Cortex of kidney (tissue), 1 donor: ENCODE data around the gene SAE1.
"Not testable (repeated sequence)": the region's sequence is repeated elsewhere in the genome, so short reads cannot be mapped to it uniquely, and the experiment has no call there.

Experiments used
- DNase-seq: peaks from one replicate; lab custom pipeline; 2025; lab: John Stamatoyannopoulos, UW

The SAE1 gene

DNA sequence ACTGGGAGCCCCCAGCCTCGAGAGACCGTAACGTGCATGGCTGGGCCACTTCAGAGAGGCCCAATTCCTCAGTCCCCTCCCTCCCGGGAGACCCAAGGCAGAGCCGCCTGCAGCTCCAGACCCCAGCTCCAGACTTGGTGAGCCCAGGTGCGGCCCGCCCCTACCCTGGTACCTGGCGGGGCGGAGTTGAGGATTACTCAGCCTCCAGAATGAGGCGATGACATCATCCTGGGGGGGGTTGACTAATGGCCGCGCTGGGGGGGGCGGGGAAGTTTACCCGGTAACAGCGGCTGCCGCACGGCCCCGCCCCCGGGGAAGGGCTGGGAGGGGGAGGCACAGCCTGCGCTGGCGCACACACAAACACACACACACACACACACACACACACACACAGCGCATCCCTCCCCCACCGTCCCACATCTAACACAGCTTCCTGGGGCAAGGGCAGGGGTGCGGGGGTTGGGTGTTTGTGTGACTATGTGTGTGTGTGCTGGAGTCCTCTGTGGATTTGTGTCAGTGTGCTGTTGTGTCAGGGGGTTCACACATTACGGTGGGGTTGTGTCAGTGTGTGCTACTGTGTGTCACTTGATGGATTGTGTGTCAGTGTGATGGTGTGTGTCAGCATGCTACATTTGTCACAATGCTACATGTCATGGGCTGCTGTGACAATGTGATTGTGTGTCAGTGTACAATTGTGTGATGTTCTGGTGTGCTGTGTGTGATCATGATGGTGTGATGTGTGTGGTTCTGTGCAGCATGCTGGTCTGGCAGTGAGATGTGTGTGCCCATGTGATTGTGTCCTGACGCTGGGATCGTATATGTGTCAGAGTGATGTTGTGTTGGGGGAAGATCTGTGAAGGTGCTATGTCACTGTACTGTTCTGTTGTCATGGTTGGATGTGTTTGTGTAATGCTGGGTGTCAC lies 110.6 kb downstream of the SAE1 start:
- DNase-seq = no peak

DNA sequence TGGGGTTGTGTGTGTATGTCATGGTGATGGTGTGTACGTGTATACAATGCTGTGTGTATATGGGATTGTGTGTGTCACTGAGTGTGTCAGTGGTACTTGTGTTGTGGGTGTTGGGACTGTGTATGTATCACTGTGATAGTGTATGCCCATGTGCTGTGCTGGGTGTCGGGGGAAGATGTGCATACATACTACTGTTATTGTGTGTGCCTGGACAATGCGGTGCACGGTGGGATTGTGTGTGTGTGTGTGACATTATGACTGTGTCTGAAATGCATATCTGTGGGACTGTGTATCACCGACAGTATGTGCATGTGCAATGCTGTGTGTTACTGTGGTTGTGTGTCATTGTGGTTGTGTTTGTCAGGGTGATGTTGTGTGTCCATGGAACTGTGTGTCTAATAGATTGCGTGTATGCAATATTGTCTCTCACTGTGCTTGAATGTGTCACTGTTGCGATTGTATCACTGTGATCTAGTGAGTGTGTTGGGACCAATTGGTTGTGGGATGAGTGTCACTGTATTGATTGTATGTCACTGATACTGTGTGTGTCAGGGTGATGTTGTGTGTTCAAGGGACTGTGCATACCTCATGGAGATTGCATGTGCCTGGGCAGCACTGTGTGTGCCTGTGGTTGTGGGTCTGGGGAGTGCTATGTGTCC lies 111.4 kb downstream of the SAE1 start:
- DNase-seq = no peak

DNA sequence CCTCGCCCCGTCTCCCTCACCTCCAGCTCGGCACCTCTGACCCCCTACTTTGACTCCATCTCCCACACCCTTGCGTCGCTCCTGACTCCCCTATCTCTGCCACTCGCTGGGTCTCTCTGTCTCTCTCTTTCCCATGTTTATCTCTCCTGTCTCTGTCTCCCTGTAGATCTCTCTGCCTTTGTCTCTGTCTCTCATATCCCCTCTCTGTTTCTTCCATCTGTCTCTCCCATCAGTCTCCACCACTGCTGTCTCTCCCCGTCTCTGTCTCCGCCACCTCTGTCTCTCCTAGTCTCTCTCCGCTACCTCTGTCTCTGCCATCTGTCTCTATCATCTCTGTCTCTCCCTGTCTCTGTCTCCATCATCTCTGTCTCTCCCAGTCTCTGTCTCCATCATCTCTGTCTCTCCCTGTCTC lies 112.7 kb downstream of the SAE1 start:
- no peak for DNase-seq

DNA sequence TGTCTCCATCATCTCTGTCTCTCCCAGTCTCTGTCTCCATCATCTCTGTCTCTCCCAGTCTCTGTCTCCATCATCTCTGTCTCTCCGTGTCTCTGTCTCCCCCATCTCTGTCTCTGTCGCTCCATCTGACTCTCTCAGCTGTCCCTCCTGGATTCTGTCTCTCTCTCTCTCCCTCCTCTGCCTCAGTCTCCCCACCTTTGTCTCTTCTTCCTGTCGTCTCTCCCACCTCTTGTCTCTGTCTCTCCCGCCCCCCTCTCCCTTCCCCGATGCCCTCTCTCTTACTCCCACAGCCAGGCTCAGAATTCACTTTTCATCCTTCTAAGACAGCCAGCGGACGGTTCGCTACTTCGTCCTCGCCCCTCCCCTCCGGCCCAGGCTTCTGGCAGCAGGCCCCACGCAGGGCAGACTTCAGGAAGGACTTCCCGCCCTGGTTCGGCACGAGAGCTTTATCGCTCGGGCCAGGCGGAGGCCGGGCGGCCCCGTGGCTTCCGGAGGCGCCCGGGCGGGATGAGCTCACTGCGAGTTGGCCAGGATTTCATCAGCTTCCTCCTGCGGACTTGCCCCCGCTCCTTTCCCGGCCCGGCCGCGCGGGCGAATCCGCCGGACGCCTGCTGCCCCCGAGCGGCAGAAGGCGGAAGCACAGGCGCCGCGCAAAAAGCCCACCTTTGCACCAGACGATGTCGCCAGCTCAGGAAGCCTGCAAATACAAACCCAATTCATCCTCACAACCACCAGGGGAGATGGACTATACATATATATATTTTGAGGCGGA lies 113.3 kb downstream of the SAE1 start:
- no peak for DNase-seq

DNA sequence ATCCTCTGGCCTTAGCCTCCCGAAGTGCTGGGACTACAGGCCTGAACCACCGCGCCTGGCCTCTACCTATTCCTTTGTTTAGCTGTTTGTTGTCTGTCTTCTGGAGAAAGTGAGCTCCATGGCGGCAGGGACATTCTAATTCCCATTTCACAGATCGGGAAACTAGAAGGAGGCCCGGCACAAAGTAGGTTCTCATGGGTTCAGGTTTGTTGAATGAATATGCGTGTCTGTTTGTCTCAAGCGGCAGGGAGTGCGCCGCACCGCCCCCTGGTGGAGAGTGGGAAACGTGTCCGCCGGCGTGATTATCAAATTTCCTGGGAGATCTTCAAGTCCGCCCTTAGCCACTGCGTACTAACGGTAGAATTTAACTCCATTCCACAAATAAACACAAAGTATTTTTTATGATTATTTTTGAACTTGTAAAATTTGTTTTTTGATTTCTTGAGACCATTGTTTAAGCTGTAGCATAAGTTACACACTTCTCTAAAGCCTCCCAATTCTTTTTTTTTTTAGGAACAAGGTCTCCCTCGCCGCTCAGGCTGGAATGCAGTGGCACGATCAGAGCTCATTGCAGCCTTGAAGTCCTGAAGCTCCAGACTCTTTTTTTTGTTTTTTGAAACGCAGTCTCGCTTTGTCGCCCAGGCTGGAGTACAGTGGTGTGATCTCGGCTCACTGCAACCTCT lies 116.8 kb downstream of the SAE1 start:
- no peak for DNase-seq

DNA sequence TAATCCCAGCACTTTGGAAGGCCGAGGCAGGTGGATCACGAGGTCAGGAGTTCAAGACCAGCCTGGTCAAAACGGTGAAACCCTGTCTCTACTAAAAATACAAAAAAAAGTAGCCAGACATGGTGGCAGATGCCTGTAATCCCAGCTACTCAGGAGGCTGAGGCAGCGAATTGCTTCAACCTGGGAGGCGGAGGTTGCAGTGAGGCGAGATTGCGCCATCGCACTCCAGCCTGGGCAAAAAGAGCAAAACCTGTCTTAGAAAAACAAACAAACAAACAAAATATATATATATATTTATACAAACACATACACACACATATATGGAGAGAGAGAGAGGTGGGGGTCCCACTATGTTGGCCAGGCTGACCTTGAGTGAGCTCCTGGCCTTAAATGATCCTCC lies 122.4 kb downstream of the SAE1 start:
- not testable (repeated sequence) for DNase-seq

DNA sequence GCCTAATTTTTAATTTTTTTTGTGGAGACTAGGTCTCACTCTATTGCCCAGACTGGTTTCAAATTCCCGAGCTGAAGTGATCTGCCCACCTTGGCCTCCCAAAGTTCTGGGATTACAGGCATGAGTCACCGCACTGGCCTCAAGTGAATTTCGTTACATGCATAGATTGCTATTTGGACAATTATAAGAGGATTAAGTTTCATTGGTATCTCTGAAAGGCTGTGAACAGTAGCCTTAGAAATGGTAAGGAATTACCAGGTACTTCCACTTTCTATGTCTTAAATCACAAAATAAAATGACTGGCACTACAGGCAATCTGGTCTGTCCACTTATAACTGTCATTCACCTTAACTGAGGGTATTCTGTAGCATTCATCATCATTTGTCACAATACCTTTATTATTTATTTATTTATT lies 122.8 kb downstream of the SAE1 start:
- DNase-seq = no peak

DNA sequence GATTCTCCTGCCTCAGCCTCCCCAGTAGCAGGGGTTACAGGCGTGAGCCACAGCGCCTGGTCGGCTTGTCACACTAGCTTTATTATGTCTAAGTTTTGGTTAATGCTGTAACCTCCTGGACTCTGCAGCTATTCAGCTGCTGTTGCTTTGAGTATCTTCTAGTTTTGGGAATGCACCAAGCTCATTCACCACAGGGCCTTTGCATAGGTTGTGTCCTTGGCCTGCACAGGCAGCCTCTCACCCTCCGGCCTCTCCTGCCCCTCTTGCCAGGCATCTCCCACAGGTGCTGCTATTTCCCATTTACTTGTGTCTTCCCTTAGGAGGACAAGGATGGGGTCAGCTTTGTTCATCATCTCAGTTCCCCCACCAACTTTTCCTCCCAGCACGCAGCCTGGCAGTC lies 123.3 kb downstream of the SAE1 start:
- no peak for DNase-seq

DNA sequence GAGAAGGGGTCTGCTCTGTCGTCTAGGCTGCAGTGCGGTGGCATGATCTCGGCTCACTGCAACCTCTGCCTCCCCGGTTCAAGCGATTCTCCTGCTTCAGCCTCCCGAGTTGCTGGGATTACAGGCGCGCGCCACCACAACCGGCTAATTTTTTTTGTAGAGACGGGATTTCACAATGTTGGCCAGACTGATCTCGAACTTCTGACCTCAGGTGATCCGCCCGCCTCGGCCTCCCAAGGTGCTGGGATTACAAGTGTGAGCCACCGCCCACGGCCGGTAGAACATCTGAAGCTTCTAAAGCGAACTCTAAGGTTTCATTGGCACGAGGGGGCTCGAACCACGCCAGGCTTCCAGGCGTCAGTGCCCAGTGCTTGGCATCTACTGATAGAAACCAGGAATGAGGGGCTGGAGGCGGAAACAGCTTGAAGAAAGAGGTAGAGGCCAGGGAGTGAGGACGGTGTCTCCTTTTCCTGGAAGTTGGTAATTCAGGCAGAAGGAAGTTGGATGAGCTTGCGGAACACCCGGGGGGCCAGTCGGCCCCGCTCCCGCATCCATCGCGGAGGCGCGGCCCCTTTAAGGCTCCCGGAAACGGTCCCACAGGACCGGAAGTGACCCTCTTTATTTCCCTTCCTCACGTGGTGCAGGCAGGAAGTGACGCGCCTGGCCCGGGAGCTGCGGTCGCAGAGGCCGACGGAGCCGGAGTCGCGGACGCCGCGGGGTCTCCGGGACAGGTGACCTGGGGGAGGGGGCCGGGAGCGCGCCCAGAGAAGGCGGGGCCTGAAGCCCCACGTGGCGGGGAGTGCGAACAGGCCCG lies 125.5 kb downstream of the SAE1 start, which contains the start of gene CCDC9:
Gene CCDC9 (plus strand): TSS at position 647 of the 814 bp plus-strand sequence. CDS start 1,876 bp downstream, outside the sequence.
- DNase-seq = no peak

DNA sequence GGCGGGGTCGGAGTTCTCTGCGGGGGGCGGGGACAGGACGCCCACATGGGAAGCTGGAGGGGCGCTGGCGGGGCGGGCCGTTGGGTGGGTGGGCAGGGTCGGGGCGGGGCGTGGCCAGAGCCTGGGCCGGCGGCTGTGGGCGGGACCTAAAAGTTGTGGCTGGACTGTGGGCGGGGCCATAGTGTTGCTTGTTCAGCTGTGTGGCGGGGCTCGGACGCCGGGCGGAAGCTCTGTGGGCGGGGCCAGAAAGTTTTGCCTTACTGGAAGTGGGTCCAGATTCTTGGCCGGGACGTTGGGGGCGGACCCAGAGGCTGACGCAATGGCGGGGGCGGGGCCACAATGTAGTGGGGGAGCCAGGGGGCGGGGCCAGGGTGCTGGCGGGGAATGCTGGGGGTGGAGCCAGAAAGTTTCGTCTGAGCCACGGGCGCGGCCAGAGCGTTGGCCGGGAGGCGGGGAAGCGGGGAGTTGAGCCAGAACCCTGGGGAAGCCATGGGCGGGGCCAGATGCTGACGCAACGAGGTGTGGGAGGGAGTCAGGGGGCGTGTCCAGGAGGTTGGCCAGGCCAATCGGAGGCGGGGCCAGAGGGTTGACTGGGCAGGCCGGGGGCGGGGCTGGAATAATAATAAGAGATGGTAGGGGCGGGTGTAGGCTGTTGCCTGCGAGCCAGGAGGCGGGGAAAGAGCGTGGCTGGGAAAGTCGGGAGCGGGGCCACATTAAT lies 126.2 kb downstream of the SAE1 start:
- peak; percentile 72 for DNase-seq

DNA sequence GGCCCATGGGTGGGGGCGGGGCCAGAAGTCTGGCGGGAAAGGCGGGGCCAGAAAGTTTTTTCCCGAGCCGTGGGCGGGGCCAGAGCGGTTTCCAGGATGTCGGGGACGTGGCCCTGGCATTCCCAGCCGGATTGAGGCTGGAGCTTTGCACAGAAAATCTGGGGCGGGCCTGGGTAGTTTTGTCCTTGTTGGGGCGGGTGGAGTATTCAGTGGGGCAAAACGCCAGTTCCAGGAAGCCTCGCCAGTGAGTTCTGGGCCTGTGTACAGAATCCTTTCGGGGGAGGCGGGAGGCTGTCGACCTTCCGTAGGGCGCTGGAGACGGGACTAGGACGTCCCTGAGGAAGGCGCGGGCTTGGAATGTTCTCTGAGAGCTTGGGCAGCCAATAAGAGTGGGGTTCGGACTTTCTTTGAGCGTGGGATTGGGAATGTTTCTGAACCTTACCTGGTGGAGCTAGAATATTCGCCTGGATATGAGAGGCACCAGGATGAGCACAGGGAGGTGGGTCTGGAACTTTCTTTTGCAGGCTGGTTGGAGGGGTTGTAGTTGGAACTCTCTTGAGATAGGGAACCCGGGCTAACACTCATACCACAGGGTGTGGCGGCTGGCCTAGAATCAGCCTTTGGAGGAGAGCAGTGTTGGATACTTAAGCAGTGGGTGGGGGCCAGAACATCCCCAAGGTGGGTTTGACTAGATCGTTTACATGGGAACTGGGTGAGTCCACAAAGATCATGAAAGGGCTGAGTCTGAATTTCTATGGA lies 127.0 kb downstream of the SAE1 start:
- DNase-seq = no peak

DNA sequence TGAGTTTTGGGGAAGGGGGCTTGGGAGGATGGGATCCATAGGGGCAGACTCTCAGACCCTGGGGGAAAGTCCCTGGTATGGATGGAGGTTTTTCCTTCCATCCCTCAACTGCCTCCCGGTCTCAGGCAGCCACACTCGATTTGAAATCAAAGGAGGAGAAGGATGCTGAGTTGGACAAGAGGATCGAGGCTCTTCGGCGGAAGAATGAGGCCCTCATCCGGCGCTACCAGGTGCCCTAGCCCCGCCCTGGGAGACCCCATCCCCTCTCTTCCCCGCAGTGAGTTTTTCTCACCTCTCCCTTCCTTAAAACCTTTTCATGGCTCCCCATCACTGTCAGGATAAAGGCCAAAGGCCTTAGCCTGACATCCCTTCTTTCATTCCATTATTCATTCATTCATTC lies 127.8 kb downstream of the SAE1 start:
- no peak for DNase-seq

DNA sequence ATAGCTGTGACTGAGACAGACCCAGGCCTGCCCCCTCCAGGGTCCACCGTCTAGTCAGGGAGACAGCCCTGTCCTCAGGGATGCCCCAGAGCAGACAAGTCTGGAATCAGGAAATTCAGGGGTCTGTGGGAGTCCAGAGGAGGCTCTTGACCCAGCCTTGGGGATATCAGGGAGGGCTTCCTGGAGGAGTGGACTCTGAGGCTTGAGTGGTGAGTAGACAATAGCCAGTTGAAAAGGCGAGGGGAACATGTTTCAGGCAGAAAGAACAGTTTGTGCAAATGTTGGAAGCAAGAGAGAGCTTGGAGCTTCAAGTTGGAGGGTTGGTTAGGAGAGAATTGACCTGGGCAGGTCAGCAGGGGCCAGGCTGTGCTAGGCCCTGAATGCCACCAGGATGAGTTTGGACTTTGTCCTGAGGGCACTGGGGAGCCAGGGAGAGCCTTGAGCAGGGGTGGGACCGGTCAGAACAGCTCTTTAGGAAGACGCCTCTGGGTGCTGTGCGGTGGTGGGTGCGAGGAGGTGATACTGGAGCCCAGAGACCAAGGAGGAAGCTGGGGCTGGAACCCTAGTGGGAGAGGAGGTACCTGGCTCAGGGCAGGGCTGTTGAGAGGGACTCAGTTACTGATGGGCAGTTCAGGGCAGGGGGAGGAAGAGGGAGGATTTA lies 128.4 kb downstream of the SAE1 start:
- no peak for DNase-seq
